HepG2 (cell line): ENCODE measurements around the gene GNPNAT1. TPM values are rescaled to one million over a fixed set of nuclear protein-coding genes. Genes with fewer than 3 reads are reported as not detected.

Source experiments
- CBX5 ChIP-seq: sonication (generic); formaldehyde crosslinking; IDR thresholded peaks from 2 replicates; pipeline ENCODE4 v1.4.0; 2020; ENCODE audit warnings: missing genetic modification reagents, borderline replicate concordance
- ELF1 ChIP-seq: sonication (generic); formaldehyde crosslinking; IDR thresholded peaks from 2 replicates; pipeline ENCODE4 v1.4.0; 2020; ENCODE audit warnings: missing genetic modification reagents
- HOXA7 ChIP-seq: sonication (generic); formaldehyde crosslinking; IDR thresholded peaks from 2 replicates; pipeline ENCODE4 v1.8.1; 2022; ENCODE audit warnings: mild to moderate bottlenecking, missing genetic modification reagents, moderate library complexity
- JUN ChIP-seq: sonication (generic); formaldehyde crosslinking; IDR thresholded peaks from 2 replicates; pipeline ENCODE4 v1.4.0; 2020; ENCODE audit warnings: mild to moderate bottlenecking, missing genetic modification reagents
- KAT7 ChIP-seq: IDR thresholded peaks from 2 replicates; pipeline ENCODE4 v1.6.1; 2018; ENCODE audit warnings: borderline replicate concordance, missing compliant biosample characterization
- MED1 ChIP-seq: sonication (generic); formaldehyde crosslinking; IDR thresholded peaks from 2 replicates; pipeline ENCODE4 v1.4.0; 2020; ENCODE audit warnings: missing genetic modification reagents
- NKX3-1 ChIP-seq: sonication (generic); formaldehyde crosslinking; IDR thresholded peaks from 2 replicates; pipeline ENCODE4 v1.5.0; 2020; ENCODE audit warnings: missing genetic modification reagents
- RAD51 ChIP-seq: fragments of 450-650 bp; IDR thresholded peaks from 2 replicates; pipeline ENCODE4 v1.6.1; 2016; ENCODE audit warnings: borderline replicate concordance
- RORA ChIP-seq: sonication (generic); formaldehyde crosslinking; IDR thresholded peaks from 2 replicates; pipeline ENCODE4 v1.5.0; 2020; ENCODE audit warnings: mild to moderate bottlenecking, missing genetic modification reagents, moderate library complexity
- SP2 ChIP-seq: sonication (generic); formaldehyde crosslinking; IDR thresholded peaks from 2 replicates; pipeline ENCODE4 v1.5.1; 2020; ENCODE audit warnings: mild to moderate bottlenecking, missing genetic modification reagents
- SP4 ChIP-seq: sonication (generic); formaldehyde crosslinking; IDR thresholded peaks from 2 replicates; pipeline ENCODE4 v1.8.1; 2023; ENCODE audit warnings: mild to moderate bottlenecking, missing genetic modification reagents
- TARDBP ChIP-seq: sonication (generic); formaldehyde crosslinking; IDR thresholded peaks from 2 replicates; pipeline ENCODE4 v1.8.0; 2022; ENCODE audit warnings: mild to moderate bottlenecking, missing genetic modification reagents
- XBP1 ChIP-seq: sonication (generic); formaldehyde crosslinking; IDR thresholded peaks from 2 replicates; pipeline ENCODE4 v1.5.0; 2020; ENCODE audit warnings: missing genetic modification reagents
- XRCC5 ChIP-seq: fragments of 200-400 bp; formaldehyde crosslinking; optimal IDR thresholded peaks from 2 replicates; pipeline ENCODE3; 2017; ENCODE audit warnings: mild to moderate bottlenecking, low read length
- ZHX1 ChIP-seq: sonication (generic); formaldehyde crosslinking; IDR thresholded peaks from 2 replicates; pipeline ENCODE4 v1.8.1; 2022; ENCODE audit warnings: low read depth, mild to moderate bottlenecking, missing genetic modification reagents
- ZNF607 ChIP-seq: sonication (generic); formaldehyde crosslinking; IDR thresholded peaks from 2 replicates; pipeline ENCODE4 v1.5.1; 2020; ENCODE audit warnings: missing genetic modification reagents, mild to moderate bottlenecking, borderline replicate concordance
- ZNF660 ChIP-seq: sonication (generic); formaldehyde crosslinking; IDR thresholded peaks from 2 replicates; pipeline ENCODE4 v1.5.1; 2020; ENCODE audit warnings: mild to moderate bottlenecking, low read depth, missing genetic modification reagents, borderline replicate concordance
- ZNF75D ChIP-seq: sonication (generic); formaldehyde crosslinking; IDR thresholded peaks from 2 replicates; pipeline ENCODE4 v1.8.1; 2023; ENCODE audit warnings: missing genetic modification reagents, mild to moderate bottlenecking, borderline replicate concordance
- ZNF788 ChIP-seq: sonication (generic); formaldehyde crosslinking; IDR thresholded peaks from 2 replicates; pipeline ENCODE4 v1.5.0; 2020; ENCODE audit warnings: mild to moderate bottlenecking, missing genetic modification reagents, borderline replicate concordance
- polyA plus RNA-seq, 8 experiments: library from polyadenylated mRNA; depleted of rRNA in 3 of 8; stranded (reverse) in 7 of 8; unstranded in 1 of 8; fragments of >200 nt; fragmentation: Illumina TruSeq in 4 of 8; extraction: Trizol in 4 of 8; gene quantifications; 2 replicates each; pipeline versions ENCODE4 v1.2.1 to v1.2.3, GENCODE V29; 2011 to 2016; ENCODE audit warnings: low read depth in 4 of 8, missing spikeins in 1 of 8, mixed read lengths in 1 of 8; ENCODE audit not compliant: insufficient read depth in 1 of 8
- total RNA-seq, 5 experiments: library from RNA; depleted of rRNA; stranded (reverse); fragments of >200 nt; fragmentation: Illumina TruSeq; extraction: Trizol; gene quantifications; 2 replicates each; pipeline ENCODE4 v1.2.3, GENCODE V29; 2016; ENCODE audit warnings: low read depth in 1 of 5
- TF ChIP-seq, protein P1 (sequence below): sonication (generic); formaldehyde crosslinking; IDR thresholded peaks from 2 replicates; pipeline ENCODE4 v1.5.1; 2020; ENCODE audit warnings: mild to moderate bottlenecking, missing genetic modification reagents
- TF ChIP-seq, protein P2 (sequence below): sonication (generic); formaldehyde crosslinking; IDR thresholded peaks from 2 replicates; pipeline ENCODE4 v1.5.0; 2020; ENCODE audit warnings: missing genetic modification reagents
- TF ChIP-seq, protein P3 (sequence below): sonication (generic); formaldehyde crosslinking; IDR thresholded peaks from 2 replicates; pipeline ENCODE4 v1.8.0; 2022; ENCODE audit warnings: low read depth, missing genetic modification reagents

The GNPNAT1 gene
- total and polyA plus RNA-seq, 2 of the 13 experiments (the other 11 are each of a cell fraction or from before 2014, with no cell fraction given): 38.3 to 54.9 TPM

DNA sequence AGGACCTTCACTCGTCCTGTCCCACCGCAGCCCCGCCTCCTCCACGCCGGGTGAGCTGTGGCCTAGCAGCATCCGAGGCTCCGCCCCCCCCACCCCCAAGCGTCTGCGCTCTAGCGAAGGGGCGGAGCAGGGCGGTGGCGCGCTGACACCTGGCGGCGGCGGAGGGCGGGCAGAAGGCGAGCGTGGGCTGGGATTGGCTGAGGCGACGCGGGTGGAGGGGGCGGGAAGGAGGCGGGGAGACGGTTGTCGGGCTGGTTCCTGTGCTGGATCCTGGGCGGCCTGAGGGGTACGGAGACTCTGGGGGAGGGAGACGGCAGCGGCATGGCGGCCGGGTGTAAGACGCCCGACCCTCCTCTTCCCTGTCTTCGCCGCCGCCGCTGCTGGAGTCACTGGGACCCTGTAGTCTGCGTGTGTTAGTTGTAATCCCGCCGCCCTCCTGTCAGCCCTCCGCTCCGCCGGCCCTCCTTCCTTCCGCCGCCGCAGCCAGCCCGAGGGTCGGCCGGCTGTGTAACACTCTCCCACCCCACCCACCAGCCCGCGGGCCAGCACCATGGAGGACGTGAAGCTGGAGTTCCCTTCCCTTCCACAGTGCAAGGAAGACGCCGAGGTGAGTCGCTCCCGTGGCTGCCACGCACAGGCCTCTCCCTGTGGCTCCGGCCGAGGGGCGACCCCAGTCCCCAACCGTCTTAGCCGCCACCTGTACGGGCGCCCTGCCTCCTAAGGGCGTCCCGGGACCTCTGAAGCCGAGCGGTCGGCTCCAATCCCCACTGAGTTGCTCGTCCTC, 61.3 kb downstream of the GNPNAT1 start, which contains the start of gene STYX (continued):
- no peak for TF ChIP-seq ELF1 (CRISPR knock-in tag)
- TF ChIP-seq SP2 (CRISPR knock-in tag): peak; percentile 85
- no peak for TF ChIP-seq ZNF75D
- TF ChIP-seq RORA (CRISPR knock-in tag): no peak
- peak; percentile 98 for TF ChIP-seq KAT7 (CRISPR knock-in tag)
- no peak for TF ChIP-seq RAD51
- TF ChIP-seq TARDBP (CRISPR knock-in tag): 0 out of 2 replicates have a peak, but pooled peaks have one; percentile 30
- TF ChIP-seq HOXA7 (CRISPR knock-in tag): no peak
- peak; percentile 49; the same call in 1 of the 2 replicates for TF ChIP-seq ZHX1 (CRISPR knock-in tag)
- TF ChIP-seq XRCC5: no peak
- no peak; the same call in 1 of the 2 replicates for TF ChIP-seq CBX5 (CRISPR knock-in tag)
- TF ChIP-seq JUN: no peak
- TF ChIP-seq, protein P1, sequence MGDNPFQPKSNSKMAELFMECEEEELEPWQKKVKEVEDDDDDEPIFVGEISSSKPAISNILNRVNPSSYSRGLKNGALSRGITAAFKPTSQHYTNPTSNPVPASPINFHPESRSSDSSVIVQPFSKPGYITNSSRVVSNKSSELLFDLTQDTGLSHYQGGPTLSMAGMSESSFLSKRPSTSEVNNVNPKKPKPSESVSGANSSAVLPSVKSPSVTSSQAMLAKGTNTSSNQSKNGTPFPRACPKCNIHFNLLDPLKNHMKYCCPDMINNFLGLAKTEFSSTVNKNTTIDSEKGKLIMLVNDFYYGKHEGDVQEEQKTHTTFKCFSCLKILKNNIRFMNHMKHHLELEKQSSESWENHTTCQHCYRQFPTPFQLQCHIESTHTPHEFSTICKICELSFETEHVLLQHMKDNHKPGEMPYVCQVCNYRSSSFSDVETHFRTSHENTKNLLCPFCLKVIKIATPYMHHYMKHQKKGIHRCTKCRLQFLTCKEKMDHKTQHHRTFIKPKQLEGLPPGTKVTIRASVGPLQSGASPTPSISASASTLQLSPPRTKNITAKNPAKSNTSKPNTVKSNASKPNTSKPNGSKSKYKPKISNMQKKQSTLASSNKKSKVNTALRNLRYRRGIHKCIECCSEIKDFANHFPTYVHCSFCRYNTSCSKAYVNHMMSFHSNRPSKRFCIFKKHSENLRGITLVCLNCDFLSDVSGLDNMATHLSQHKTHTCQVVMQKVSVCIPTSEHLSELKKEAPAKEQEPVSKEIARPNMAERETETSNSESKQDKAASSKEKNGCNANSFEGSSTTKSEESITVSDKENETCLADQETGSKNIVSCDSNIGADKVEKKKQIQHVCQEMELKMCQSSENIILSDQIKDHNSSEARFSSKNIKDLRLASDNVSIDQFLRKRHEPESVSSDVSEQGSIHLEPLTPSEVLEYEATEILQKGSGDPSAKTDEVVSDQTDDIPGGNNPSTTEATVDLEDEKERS (CRISPR knock-in tag): no peak
- TF ChIP-seq, protein P2, sequence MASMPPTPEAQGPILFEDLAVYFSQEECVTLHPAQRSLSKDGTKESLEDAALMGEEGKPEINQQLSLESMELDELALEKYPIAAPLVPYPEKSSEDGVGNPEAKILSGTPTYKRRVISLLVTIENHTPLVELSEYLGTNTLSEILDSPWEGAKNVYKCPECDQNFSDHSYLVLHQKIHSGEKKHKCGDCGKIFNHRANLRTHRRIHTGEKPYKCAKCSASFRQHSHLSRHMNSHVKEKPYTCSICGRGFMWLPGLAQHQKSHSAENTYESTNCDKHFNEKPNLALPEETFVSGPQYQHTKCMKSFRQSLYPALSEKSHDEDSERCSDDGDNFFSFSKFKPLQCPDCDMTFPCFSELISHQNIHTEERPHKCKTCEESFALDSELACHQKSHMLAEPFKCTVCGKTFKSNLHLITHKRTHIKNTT: no peak
- peak; percentile 95 for TF ChIP-seq SP4 (CRISPR knock-in tag)
- TF ChIP-seq NKX3-1 (CRISPR knock-in tag): no peak
- TF ChIP-seq MED1 (CRISPR knock-in tag): peak; percentile 52
- 0 out of 2 replicates have a peak, but pooled peaks have one; percentile 45 for TF ChIP-seq XBP1 (CRISPR knock-in tag)
- no peak for TF ChIP-seq ZNF660 (CRISPR knock-in tag)
- TF ChIP-seq, protein P3, sequence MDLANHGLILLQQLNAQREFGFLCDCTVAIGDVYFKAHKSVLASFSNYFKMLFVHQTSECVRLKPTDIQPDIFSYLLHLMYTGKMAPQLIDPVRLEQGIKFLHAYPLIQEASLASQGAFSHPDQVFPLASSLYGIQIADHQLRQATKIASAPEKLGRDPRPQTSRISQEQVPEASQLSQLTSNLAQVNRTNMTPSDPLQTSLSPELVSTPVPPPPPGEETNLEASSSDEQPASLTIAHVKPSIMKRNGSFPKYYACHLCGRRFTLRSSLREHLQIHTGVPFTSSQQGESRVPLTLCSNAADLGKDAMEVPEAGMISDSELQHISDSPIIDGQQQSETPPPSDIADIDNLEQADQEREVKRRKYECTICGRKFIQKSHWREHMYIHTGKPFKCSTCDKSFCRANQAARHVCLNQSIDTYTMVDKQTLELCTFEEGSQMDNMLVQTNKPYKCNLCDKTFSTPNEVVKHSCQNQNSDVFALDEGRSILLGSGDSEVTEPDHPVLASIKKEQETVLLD (CRISPR knock-in tag): no peak
- peak; percentile 77; the same call in 1 of the 2 replicates for TF ChIP-seq ZNF788
- TF ChIP-seq ZNF607 (CRISPR knock-in tag): 0 out of 2 replicates have a peak, but pooled peaks have one; percentile 44
